Stomach (tissue), 4 donors: ENCODE data around the gene MRPL23.

ENCODE experiments used
- CTCF ChIP-seq, 7 experiments: fragments of 450-650 bp in 4 of 7; fragments of 200-600 bp in 3 of 7; sonication (generic) in 3 of 7; IDR thresholded peaks; one replicate each; pipeline ENCODE4 v1.5.1; 2016 to 2019; ENCODE audit warnings: antibody characterized with exemption in 7 of 7, control low read depth in 2 of 7, mild to moderate bottlenecking in 1 of 7
- EP300 ChIP-seq: sonication (generic); formaldehyde crosslinking; IDR thresholded peaks from one replicate; pipeline ENCODE4 v1.6.1; 2017; ENCODE audit warnings: antibody characterized with exemption
- POLR2A ChIP-seq, 4 donors: fragments of 450-650 bp; IDR thresholded peaks; one replicate each; pipeline ENCODE4 v1.6.1; 2016; ENCODE audit warnings: antibody characterized with exemption in 4 of 4, control low read depth in 2 of 4, mild to moderate bottlenecking in 1 of 4, moderate library complexity in 1 of 4
- POLR2AphosphoS5 ChIP-seq, 3 donors: sonication (generic); formaldehyde crosslinking; IDR thresholded peaks; one replicate each; pipeline ENCODE4 v1.6.1; 2016; ENCODE audit warnings: antibody characterized with exemption in 3 of 3

GRCh38 chr11:1927026-1927847, 19.9 kb upstream of the MRPL23 start:
- TF ChIP-seq CTCF (IDR thresholded peaks at IDR 0.05) (no peak), POLR2AphosphoS5 (IDR thresholded peaks at IDR 0.05) (no peak), POLR2A (IDR thresholded peaks at IDR 0.05) (no peak), EP300 (no peak)
